ENCODE data around the gene PYDC1. TPM values are rescaled to one million over a fixed set of nuclear protein-coding genes. Genes with fewer than 3 reads are reported as not detected.

PYDC1 gene
- total RNA-seq, 1 experiment from 2014 or later = 1.9 TPM

DNA sequence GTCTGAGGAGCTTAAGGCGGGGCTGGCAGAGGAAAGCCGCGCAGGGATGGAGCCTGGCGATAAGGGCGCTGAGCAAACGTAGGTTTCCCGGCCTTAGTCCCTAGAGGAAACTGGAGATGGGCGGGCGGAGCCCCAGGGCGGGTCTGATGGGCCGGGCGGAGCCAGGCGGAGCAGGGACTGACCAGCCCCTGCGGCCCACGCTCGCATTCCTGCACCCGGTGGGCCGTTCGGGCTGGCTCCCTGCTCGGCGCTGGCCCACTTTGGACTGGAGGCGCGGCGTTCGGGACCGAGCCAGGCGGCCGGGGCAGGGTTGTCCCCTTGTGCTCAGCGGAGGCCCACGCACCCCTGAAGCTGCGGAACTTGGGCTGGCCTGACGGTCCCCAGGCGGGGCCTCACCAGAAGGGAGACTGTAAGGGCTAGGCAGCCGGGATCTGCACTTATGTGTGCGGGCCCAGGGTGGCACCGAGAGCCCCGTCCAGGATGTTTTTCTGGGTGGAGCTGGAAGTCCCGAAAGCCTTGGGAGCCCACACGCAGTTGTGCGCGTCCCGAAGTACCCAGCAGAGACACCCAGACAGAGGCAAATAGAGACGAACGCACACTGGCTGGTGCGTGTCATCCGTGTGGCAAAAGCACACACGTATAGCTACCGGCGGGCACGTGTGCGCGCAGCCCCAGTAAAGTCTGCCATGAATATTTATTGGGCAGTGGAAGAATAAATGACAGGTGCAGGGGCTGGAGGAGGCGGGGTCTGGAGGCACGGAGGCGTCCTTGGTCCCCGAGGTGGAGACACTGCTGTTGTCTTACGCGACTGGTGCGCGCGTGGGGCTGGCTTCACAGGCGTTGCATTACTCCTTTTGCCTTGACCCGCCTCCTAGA, 1.4 kb downstream of the PYDC1 start:
- Mint-ChIP-seq H3K36me3 (no peaks in the 10 kb centered on the region), H3K4me3 (peak overlapping the region; percentile 77), H3K27ac (no peak overlapping the region), H3K9me3 (no peaks in the 10 kb centered on the region), H3K4me1 (peaks cover 30% of the 10 kb centered on the region), H3K27me3 (ENCODE audit: low read depth) (peaks cover 57% of the 10 kb centered on the region)
- DNase-seq (ENCODE audit: low spot score) (peak; percentile 89), ATAC-seq (peak; percentile 85)
- TF ChIP-seq SP1 (CRISPR knock-in tag; conservative IDR thresholded peaks at IDR 0.05) (peak; percentile 14), ZNF396 (CRISPR knock-in tag; IDR thresholded peaks at IDR 0.05; ENCODE audit: borderline replicate concordance) (no peak), CBFB (CRISPR knock-in tag; IDR thresholded peaks at IDR 0.05; ENCODE audit: low read depth) (0 out of 2 replicates have a peak, but pooled peaks have one; percentile 56), FOXP1 (CRISPR knock-in tag; IDR thresholded peaks at IDR 0.05; ENCODE audit: borderline replicate concordance) (0 out of 2 replicates have a peak, but pooled peaks have one; percentile 25)
- TF ChIP-seq, protein P1, sequence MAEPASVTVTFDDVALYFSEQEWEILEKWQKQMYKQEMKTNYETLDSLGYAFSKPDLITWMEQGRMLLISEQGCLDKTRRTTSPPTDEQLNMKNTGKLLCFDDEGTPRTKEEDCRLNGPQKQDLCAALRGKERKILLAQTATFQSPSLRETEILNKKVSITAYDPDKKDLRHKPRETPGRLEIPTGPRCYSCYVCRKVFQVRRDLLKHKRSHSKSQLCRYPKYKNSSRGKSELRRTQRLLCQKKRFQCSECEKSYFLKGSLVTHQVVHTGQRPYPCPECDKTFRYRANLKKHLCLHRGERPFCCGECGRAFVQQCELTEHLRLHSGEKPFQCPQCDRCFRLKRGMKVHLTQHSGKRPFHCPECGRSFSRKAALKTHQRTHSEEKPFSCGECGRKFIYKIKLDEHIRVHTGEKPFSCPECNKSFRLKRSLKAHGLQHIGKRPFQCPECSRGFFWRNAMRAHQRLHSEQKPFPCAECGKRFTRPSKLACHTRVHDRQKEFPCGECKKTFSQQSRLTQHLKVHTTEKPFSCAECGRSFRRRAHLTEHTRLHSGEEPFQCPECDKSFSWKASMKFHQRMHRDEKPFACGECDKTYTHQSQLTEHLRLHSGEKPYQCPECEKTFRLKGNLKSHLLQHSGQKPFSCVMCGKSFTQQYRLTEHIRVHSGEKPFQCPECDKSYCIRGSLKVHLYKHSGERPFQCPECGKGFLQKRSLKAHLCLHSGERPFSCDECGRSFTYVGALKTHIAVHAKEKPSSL (CRISPR knock-in tag; conservative IDR thresholded peaks at IDR 0.05) = no peak
- TF ChIP-seq, protein P2, sequence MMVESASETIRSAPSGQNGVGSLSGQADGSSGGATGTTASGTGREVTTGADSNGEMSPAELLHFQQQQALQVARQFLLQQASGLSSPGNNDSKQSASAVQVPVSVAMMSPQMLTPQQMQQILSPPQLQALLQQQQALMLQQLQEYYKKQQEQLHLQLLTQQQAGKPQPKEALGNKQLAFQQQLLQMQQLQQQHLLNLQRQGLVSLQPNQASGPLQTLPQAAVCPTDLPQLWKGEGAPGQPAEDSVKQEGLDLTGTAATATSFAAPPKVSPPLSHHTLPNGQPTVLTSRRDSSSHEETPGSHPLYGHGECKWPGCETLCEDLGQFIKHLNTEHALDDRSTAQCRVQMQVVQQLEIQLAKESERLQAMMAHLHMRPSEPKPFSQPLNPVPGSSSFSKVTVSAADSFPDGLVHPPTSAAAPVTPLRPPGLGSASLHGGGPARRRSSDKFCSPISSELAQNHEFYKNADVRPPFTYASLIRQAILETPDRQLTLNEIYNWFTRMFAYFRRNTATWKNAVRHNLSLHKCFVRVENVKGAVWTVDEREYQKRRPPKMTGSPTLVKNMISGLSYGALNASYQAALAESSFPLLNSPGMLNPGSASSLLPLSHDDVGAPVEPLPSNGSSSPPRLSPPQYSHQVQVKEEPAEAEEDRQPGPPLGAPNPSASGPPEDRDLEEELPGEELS (CRISPR knock-in tag; IDR thresholded peaks at IDR 0.05) = peak; percentile 73; the same call in 1 of the 2 replicates
- TF ChIP-seq, protein P3, sequence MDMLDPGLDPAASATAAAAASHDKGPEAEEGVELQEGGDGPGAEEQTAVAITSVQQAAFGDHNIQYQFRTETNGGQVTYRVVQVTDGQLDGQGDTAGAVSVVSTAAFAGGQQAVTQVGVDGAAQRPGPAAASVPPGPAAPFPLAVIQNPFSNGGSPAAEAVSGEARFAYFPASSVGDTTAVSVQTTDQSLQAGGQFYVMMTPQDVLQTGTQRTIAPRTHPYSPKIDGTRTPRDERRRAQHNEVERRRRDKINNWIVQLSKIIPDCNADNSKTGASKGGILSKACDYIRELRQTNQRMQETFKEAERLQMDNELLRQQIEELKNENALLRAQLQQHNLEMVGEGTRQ (CRISPR knock-in tag; IDR thresholded peaks at IDR 0.05) = 0 out of 2 replicates have a peak, but pooled peaks have one; percentile 12
- ChIA-PET CTCF (interaction anchor here (0.6 to 4.9 kb wide), 16 partner anchors 14 to 262 kb away, joined by 3 to 41 read pairs (median 4); partner anchors contain the start of genes HSD3B7, KAT8, PYCARD and ZNF843), POLR2A (interaction anchor here (0.6 to 2.0 kb wide), 9 partner anchors 14 to 262 kb away, joined by 3 to 11 read pairs (median 5); partner anchors contain the start of genes FUS, KAT8 and PYCARD)

DNA sequence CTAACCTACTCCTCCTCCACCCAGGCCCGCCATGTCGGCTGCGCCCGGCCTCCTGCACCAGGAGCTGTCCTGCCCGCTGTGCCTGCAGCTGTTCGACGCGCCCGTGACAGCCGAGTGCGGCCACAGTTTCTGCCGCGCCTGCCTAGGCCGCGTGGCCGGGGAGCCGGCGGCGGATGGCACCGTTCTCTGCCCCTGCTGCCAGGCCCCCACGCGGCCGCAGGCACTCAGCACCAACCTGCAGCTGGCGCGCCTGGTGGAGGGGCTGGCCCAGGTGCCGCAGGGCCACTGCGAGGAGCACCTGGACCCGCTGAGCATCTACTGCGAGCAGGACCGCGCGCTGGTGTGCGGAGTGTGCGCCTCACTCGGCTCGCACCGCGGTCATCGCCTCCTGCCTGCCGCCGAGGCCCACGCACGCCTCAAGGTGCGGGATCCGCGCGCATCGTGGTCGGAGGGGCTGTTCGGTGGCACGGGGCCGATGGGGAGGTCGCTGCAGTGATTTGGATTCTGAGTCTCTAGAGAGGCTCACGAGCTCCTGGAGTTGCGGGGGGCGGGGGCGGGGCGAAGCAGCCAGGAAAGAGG, 2.1 kb downstream of the PYDC1 start:
- Mint-ChIP-seq H3K9me3 (no peaks in the 10 kb centered on the region), H3K4me1 (peaks cover 30% of the 10 kb centered on the region), H3K27ac (no peak overlapping the region), H3K36me3 (no peaks in the 10 kb centered on the region), H3K27me3 (ENCODE audit: low read depth) (peaks cover 57% of the 10 kb centered on the region), H3K4me3 (peak overlapping the region; percentile 77)
- DNase-seq (ENCODE audit: low spot score) (peak; percentile 53), ATAC-seq (peak; percentile 32)
- ChIA-PET POLR2A (interaction anchor here (0.6 to 2.0 kb wide), 7 partner anchors 13 to 97 kb away, joined by 3 to 11 read pairs (median 6); partner anchors contain the start of genes FUS, KAT8 and PYCARD), CTCF (interaction anchor here (0.6 to 4.9 kb wide), 15 partner anchors 13 to 262 kb away, joined by 3 to 41 read pairs (median 4); partner anchors contain the start of genes HSD3B7, KAT8, PYCARD and ZNF843)
- TF ChIP-seq, protein P4, sequence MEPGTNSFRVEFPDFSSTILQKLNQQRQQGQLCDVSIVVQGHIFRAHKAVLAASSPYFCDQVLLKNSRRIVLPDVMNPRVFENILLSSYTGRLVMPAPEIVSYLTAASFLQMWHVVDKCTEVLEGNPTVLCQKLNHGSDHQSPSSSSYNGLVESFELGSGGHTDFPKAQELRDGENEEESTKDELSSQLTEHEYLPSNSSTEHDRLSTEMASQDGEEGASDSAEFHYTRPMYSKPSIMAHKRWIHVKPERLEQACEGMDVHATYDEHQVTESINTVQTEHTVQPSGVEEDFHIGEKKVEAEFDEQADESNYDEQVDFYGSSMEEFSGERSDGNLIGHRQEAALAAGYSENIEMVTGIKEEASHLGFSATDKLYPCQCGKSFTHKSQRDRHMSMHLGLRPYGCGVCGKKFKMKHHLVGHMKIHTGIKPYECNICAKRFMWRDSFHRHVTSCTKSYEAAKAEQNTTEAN (CRISPR knock-in tag; IDR thresholded peaks at IDR 0.05) = peak; percentile 85; the same call in 1 of the 2 replicates
- TF ChIP-seq, protein P5, sequence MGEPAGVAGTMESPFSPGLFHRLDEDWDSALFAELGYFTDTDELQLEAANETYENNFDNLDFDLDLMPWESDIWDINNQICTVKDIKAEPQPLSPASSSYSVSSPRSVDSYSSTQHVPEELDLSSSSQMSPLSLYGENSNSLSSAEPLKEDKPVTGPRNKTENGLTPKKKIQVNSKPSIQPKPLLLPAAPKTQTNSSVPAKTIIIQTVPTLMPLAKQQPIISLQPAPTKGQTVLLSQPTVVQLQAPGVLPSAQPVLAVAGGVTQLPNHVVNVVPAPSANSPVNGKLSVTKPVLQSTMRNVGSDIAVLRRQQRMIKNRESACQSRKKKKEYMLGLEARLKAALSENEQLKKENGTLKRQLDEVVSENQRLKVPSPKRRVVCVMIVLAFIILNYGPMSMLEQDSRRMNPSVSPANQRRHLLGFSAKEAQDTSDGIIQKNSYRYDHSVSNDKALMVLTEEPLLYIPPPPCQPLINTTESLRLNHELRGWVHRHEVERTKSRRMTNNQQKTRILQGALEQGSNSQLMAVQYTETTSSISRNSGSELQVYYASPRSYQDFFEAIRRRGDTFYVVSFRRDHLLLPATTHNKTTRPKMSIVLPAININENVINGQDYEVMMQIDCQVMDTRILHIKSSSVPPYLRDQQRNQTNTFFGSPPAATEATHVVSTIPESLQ (CRISPR knock-in tag; IDR thresholded peaks at IDR 0.05) = no peak
- TF ChIP-seq MYBL2 (CRISPR knock-in tag; IDR thresholded peaks at IDR 0.05) (peak; percentile 88), EMX1 (CRISPR knock-in tag; IDR thresholded peaks at IDR 0.05) (no peak), ZNF263 (CRISPR knock-in tag; IDR thresholded peaks at IDR 0.05; ENCODE audit: low read depth) (peak; percentile 17; the same call in 1 of the 2 replicates), PRRX2 (CRISPR knock-in tag; IDR thresholded peaks at IDR 0.05) (no peak), TEAD1 (CRISPR knock-in tag; IDR thresholded peaks at IDR 0.05) (0 out of 2 replicates have a peak, but pooled peaks have one; percentile 42), GTF2I (CRISPR knock-in tag; conservative IDR thresholded peaks at IDR 0.05) (no peak), ELF4 (CRISPR knock-in tag; IDR thresholded peaks at IDR 0.05; ENCODE audit: low read depth) (no peak)
- TF ChIP-seq, protein P6, sequence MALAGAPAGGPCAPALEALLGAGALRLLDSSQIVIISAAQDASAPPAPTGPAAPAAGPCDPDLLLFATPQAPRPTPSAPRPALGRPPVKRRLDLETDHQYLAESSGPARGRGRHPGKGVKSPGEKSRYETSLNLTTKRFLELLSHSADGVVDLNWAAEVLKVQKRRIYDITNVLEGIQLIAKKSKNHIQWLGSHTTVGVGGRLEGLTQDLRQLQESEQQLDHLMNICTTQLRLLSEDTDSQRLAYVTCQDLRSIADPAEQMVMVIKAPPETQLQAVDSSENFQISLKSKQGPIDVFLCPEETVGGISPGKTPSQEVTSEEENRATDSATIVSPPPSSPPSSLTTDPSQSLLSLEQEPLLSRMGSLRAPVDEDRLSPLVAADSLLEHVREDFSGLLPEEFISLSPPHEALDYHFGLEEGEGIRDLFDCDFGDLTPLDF (CRISPR knock-in tag; IDR thresholded peaks at IDR 0.05) = peak; percentile 75; the same call in 1 of the 2 replicates
- TF ChIP-seq, protein P1 (CRISPR knock-in tag; conservative IDR thresholded peaks at IDR 0.05) = no peak
- TF ChIP-seq, protein P3 (CRISPR knock-in tag; IDR thresholded peaks at IDR 0.05) = no peak

All from WTC11 (cell line).